HG03565 (cell line): Measurements from ENCODE around the gene NTN1.
"Not testable (repeated sequence)": the region's sequence is repeated elsewhere in the genome, so short reads cannot be mapped to it uniquely, and the experiment has no call there.

ENCODE experiments used
- ATAC-seq: cut with Tn5 transposase; IDR thresholded peaks from one replicate; pipeline ENCODE4 v1.9.1; 2021; ENCODE audit warnings: mild to moderate bottlenecking, moderate library complexity; ENCODE audit not compliant: unreplicated experiment

The NTN1 gene

DNA sequence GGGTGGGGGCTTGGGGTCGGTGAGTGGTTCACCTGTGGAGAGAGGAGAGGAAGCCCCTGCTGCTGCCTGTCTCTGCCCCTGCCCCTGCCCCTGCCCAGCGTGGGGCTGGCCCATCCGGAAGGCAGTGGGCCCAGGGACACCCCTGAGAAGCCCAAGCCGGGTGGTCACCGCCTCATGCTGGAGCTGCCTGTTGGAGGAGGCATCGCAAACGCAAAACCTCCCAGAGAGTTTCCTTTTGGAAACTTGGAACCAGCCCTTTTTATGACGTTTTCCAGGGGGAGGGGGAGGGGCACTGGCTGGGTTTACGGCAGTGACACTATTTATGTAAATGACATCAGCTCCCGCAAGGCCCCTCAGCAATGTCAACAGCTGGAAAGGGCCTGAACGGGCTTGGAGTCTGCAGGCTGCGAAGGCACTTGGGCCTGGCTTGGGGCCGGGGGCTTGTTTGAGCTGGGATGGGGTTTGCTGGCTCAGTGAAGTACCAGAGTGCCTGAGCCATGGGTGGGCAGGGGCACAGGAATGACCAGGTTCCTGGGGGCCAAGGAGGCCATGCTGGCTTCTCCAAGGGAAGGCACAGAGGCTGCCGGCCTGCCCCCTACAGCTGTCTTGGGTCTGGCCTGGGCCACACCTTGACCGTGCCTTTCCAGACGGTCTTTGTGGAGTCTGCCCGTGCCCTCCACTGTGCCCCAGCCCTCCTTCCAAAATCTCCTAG, 219.5 kb downstream of the NTN1 start:
- no peak for ATAC-seq

DNA sequence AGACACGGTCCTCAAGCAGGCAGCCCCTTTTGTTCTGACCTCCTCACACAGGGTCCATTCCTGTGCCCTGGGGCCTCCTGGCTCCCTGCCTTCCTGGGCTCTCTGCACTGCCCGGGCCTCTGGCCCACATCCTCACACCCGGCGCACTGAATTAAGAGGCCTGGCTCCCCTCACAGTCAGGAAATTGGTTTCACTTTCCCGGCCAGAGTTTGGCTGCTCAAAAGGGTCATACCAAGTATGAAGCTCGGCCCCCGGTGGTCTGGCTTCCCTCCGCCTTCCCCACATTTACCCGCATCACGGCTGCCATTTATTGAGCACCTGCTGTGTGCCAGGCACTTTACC, 220.0 kb downstream of the NTN1 start:
- no peak for ATAC-seq

DNA sequence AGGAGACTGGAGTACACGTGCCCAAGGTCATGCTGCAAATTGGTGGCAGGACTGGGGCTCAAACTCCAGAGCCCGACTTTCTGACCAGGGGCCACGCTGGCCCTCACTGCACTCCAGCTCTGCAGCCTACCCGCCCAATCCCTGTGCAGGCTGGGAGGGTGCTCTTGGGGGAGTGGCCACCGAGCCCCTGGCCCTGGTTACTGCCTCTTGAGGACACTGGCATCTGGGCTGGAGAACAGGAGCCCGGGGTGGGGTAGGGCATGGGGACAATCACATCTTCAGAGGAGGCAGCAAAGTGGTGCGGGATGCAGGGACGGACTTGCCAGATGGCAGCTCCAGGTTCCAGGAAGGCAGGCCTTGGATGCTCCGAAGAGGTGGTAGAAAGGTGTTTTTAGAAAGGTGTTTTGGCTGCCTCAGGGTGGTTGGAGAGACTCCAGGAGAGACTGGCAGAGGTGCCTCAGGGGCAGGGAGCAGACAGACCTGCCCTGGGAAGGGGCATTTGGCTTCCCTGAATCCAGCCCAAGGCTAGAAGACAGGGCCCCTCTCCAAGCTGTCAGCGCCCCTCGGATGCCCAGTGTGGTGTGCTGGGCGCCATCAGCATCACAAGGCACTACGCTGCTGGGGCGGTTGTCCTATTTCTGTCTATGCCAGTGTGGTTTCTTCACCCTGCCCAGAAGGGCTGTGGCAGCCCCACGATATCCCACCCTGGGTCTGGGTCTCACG, 220.6 kb downstream of the NTN1 start:
- no peak for ATAC-seq

DNA sequence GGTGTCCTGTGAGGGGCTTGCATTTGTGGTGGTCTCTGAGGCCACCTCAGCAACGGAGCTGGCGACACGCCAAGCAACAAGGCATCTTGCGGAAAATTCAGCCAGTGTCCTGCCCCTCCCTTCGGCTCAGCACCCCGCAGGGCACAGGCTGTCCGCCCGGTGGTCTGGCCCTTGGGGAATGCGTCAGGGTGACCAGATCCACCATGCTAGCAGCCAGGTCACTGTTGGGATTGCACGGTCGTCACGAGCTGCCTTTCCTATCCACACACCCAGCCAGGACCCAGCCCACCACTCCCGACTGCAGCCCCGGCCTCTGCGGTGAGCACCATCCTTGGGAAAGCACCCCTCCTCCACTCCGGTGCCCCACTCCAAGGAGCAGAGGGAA, 221.2 kb downstream of the NTN1 start:
- ATAC-seq = no peak

DNA sequence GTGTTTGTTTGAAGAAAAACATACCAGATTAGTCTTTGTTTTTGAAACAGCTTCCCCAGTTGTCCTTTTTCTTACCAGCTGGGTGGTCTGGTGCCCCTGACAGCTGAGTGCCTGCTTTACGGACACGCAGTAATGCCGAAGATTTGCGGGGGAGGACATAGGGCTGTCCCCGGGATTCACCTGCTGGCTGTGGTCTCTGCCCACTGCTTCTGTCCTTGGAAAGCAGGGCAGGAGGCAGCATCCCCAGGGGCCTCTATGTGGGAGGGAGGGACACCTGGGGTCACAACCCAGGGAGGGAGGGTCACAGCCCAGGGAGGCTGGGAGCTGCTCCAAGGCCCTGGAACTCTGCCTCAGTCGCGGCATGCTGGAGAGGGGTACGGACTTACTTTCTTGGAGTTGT, 221.7 kb downstream of the NTN1 start:
- ATAC-seq = no peak

DNA sequence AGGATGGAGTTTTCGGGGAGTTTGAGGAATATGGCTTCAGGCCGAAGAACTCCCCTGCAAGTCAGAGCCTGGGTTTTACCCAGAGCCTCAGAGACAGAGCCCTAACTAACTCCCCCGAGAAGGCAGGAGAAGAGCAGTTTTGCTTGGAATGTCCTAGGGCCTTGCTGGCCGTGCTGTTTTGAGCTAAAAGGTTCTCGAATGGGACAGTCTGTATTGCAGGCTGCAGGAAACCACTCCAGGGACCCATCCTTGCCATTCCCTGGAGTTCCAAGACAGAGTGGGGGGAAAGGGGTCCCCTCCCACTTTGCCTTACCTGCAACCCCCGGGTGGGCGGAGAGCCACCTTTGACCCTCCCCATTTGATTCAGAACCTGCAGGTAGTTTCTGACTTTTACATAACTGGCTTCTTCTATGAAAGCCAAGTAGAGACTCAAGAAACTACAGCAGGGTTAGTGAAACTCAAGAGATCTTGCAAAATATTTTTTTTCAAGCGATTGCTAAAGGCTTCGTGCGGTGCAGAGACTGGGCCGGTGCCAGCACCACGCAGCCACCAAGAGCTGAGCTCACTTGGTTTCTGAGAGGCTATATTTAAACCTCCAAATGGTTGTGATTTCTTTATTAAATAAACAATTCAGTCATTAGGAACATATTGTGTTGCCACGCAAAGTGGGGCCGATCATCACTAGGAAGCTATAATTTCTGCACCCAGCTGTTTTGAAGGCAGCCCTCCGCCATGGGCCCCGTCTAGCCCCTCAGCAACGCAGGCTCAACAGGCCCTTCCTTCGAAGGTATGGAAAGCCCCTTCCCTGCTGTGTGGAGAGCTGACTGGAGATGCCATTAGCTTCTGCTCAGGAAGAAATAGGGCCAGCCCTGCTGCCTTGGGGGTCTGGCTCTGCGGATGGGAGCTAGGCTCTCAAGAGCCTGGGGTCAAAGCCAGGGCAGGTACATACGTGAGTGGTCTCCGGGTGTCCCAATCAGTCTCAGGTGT, 223.0 kb downstream of the NTN1 start:
- no peak for ATAC-seq

DNA sequence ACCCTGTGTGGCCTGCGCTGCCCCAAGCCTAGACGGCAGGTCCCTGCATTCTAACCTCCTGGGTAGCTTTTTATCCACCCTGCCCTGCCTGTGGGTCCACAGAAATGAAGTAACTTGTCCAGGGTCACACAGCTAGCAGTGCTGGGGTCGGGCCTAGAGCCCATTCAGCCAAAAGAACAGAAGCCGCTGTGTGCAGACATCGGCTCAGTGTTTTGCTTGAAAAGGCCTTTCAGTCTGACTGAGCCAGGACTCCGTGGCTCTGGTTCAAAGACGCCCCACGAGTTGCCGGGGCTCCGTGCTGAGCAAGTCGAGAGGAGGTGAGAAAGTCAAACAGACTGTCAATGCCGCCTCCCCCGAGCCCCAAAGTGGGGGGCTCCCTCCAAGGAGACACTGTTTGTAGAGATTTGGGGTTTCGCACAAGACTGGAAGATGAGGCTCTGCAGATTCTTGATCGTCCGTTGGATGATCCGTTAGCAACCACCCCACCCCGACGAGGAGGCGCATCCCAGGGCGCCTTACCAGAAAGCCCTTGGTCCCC, 226.2 kb downstream of the NTN1 start:
- ATAC-seq = no peak

DNA sequence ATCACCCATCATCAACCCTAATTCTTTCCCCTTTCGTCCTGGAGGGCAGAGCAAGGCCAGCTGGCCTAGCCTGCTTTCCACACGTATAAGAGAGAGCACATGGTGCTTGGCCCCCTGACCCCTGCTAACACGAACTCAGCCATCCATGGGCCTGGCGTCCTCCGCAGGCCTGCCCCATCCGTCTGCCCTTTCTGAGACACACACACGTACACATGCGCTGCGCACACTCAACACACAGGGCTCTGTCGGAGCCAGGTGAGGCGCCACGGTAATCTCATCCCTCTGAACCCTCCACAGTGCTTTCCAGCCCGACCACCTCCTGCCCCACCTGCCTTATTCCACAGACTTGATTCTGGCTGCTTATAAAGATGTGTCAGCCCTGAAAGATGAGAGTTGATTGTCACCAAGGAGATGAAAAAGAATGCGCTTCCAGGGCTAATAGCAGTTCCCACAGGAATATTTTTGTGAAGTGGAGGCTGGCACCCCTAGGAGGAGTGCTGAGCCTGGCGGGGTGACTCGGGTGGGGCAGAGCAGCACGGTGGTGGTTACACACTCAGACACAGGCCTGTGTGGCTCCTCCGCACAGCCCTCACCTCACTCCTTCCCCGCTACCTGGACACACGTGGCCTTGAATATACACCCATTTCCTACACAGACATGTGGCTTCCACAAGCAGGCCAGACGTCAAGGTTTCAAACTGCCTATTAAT, 228.1 kb downstream of the NTN1 start:
- ATAC-seq = no peak

DNA sequence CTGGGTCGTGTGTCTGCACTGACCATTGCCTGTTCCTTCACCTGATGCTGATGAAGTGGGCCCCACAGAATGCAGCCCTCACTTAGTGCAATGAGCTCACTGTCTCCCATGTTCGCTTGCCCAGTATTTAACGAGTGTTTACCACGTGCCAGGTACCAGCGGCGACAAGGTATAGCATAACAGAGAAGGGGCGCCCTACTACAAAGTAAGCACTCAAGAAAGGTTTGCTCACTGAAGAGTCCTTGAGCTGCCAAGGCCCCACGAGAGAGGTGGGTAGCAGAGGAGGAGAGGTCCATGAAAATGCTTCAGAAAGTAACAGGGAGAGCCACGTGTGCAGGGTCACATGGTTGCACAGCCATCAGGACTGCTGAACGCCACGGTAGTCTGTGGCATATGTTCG, 230.0 kb downstream of the NTN1 start:
- ATAC-seq = no peak

DNA sequence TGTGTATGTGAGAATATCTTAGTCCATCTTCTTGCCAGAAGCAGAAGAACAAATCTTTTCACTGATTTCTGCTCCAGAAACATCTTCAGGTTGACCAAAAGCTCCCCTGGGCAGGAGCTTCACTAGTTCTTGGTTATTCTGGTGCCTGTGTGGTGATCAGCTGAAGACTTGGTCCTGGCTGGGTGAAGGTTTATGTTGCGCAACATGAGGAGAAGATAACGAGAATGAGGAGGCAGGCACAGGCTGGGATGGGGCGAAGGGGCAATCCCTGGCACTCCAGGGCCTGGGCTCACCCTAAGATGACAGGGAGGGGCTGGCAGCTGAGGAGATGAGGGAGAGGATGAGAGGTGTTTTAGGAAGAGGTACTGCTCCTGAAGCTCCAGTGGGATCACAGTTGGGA, 232.0 kb downstream of the NTN1 start:
- no peak for ATAC-seq

DNA sequence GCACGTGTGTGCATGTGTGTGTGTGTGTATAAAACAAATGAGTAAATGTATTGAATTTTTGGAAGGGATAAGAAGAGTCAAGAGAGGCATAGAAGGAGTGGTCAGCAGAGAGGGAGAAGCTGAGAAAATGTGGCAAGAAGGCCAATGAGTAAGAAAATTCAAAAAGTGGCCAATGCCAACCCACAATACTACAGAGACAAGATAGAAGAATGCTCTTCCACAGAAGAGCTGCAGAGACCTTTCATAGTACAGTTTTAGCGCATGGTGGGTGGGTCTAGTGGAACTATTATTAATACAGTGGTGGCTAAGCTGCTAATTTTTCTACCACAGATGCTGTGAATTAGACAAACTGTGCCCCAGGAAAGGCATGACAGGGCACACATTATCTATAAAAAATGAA, 233.5 kb downstream of the NTN1 start:
- ATAC-seq = no peak

DNA sequence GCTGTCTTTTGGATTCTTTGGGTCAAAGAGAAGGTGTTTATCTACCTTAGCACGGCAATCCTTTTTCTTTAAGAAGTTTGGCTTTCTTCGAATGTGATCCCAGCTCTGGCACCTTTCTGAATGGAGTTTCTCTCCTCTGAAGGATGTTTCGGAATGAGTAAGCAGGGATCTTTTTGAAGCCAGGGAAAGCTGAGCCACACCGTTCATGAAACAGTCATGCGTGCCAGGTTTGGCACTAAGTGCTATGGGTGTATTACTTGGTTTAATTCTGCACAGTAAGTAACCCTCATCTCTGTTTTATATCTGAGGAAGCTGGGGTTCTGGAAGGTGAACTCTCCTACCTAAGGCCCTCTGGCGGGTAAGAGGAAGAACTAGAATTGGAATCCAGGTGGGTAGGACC, 234.5 kb downstream of the NTN1 start:
- ATAC-seq = no peak

DNA sequence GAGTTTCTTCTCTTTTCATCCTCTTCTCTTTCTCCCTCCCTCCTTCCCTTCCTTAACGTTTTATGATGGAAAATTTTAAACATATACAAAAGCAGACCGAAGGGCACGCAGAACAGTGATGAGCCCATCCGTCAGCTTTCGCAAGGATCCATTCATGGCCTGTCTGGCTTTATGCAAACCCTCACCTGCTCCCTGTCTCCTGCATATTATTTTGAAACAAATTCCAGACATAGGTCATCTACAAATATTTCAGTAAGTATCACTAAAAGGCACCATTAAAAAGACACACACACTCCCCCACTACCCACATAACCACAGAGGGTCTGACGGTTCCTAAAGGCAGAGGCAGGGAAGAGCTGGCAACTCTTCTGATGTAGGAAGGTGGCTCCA, 235.0 kb downstream of the NTN1 start:
- no peak for ATAC-seq

DNA sequence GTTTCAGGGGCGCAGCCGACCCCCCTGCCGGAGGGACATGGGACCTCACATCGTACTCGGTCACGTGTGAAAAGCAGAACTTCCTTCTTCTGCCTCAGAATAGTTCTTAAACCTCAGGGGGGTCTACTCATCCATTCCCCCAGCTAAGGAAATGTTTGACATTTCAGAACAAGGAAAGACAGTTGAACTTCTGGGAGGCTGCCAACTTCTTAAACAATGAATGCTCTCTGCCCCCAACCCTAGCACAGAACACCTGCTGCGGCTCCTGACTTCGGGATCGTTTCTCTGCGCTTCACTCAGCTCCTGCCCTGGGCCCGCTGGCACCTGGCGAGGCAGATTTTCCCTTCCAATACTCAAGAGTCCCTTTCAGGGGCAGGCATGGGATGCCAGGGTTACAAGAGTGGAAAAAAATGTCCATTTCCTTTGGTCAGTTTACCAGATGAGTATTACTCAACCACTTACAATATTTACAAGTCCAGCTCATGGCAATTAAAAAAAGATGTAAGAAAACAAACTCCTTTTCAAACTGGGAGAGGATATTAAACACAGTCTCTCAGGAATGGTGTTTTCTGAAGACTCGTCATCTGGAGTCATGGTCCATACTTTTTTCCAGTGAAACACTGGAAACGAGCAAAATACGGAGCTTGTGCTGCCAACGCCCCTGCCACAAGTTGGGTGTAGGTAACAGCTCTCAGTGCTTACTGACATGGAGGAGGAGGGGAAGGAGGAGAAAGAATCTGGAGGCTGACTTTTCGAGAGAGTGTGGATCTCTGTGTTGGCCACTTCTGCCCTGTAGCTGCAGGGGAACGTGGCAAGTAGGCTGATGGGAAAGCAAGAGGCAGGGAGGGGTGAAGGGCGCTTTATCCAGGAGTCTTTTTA, 235.7 kb downstream of the NTN1 start:
- no peak for ATAC-seq

DNA sequence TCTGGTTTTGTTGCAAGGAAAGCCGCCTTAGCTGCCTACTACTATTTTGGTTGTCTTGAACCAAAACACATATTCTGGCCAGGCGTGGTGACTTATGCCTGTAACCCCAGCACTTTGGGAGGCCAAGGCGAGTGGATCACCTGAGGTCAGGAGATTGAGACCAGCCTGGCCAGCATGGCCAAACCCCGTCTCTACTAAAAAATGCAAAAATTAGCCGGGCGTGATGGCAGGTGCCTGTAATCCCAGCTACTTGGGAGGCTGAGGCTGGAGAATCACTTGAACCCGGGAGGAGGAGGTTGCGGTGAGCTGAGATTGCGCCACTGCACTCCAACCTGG, 236.3 kb downstream of the NTN1 start:
- ATAC-seq = not testable (repeated sequence)

DNA sequence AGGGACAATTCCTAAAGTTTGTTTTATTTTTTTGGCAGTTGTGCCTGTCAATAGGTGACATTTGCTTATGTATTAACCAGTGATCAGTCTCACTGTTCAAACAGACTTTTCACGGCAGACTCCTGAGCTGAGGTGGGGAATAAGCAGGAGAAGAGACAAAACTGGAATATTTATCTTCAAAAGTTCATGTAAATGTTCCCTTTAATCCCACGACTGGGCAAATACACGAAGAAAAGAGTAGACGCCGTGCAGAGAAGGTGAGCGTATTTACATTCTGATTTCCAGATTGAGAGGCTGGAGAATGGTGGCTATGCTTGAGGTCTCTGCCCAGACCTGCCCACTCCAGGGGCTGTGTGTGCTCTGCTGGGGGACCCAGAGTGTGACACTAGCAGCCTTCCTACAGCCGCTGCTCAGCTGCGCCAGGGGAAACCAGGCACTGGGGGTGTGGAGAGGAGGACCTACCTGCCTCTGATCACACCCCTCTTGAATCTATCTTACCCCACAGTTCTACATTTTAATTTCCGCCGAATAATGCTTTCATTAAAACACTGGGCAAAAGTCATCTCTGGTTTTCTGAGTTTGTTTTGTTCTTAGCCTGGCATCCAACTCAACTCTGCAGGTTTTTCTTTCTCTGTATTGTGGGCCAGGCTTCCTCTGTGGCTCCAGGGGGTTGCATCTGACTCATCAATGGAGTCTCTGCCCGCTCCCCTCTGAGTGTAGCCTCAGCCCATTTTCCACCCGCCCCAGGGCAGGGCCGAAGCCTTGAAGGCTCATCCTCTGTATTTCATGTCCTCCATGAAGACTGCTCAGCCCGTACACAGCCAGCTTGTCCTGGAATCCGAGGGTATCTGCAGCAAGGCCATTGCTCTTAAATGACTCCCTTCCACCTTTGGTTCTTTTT, 237.1 kb downstream of the NTN1 start:
- ATAC-seq = no peak

DNA sequence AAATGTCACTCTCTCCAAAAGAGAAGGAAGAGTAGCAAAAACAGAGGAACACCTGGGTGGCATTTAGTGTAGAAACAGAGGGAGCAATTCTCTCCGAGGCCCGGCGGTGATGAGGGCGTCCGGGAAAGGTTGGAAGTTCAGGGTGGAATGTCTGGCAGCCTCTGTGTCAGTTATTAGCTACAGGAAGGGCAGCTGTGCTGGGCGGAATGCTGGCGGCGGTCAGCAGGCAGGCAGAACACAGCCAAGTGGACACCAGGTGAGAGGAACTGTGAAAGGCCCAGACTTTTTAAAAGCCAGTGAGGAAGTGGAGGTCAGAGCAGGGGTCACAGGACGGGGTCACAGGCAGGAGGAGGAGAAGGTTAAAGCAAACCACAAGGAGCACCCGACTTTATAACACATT, 238.1 kb downstream of the NTN1 start:
- no peak for ATAC-seq

DNA sequence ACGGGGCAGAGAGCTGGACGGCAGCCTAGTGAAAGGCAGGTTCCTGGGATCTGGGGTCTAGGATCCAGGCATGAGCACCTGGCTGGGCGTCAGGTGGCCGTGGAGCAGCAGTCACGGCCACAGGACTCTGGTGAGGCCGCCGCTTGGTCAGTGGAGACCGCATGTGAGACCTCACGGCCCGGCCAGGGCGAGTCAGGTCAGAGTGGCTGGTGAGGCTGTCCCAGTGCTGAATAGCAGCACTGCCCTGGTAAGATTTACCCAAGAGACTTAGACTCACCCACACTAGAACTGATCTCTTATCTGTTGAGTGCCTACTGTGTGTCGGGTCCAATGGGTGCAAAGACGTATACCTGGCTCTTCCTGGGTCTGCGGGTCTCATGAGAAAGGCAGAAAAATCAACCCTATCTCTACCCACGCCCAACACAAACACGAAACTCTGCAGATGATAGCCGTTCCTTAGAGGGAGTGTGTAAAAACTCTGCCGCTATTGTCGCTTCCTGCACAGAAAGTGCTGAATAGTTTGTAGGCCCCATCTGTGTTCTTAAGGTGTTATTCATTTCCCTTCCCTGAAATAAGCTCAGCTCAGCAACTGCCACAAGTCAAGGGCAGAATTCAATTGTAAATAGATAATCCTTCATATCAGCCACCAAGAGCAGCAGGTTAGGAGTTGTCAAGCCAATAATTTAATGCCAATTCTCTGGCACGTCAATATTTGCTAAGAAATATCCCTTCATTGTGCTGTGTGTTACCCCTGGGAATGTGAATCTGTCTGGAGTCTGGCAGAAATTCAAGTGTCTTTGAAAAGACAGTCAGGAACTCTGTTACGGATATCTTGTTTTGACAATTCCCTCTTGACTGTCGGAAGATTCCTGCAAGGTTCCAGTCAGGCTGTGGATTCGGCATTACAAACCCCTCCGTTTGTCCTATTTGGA, 240.0 kb downstream of the NTN1 start:
- ATAC-seq = no peak
